NCI-H1417 treated with DMSO at 0.1 percent for 48 hours (cell line): Measurements from ENCODE around the gene LRIG1.

Experiments used
- DNase-seq: peaks from one replicate; lab custom pipeline; 2025; lab: John Stamatoyannopoulos, UW

Gene LRIG1

DNA sequence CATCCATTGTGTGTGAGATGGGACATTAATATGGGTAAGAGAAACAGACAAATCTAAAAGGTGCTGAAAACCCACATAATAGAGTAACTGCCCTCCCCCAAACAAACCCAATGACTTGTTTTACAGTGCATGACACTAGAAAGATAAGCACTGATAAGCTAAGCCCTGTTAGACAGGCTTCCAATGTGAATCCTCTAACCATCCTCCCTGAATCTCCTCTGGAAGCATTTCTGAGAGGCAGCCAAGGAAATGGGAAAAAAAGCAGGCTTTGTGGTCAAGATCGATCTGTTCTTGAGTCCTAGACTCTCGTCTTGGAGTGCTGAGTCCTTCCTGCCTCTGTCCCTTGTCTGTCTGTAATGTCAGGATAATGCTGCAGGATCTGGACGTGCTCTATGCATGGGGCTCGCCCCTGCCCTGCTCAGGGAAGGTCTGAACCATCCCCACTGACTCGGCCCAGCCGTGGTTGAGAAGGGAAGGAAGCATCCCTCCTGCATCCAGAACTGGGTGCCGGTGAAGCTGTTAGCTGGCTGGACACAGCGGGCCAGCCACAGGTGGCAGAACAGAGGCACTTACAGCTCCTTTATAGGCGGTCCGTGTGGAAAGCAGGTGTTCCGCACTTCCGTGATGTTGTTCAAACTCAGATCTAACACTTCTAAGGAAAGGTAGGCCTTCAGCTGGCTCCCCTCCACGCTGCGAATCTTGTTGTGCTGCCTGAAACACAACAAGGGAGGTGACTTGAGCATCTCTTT, 84.1 kb downstream of the LRIG1 start:
- DNase-seq = no peak

DNA sequence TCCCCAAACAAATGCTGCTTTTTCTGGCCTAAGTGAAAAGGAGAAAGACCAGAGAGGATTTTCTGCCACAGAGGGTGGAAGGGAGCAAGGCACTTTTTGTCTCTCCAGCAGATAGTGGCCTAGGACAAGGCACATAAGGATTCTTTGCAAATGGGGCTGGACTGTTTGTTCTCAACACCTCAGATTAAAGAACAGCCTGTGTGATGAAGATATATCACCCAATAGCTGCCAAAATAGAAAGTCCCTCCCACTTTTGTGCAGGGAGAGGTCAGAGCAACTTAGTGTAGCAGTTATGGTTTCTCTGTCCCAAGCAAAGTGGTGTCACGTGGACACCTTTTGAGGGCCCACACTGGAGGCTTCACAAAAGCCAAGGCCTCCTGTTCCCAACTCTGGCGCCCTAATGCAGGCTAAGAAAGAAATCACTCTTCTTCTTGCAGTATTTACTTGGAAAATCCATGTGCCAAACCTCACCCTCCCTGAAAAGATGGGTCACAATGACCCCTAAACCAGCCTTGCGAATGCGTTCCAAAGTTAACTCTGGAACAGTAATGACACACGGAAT, 84.9 kb downstream of the LRIG1 start:
- DNase-seq = no peak

DNA sequence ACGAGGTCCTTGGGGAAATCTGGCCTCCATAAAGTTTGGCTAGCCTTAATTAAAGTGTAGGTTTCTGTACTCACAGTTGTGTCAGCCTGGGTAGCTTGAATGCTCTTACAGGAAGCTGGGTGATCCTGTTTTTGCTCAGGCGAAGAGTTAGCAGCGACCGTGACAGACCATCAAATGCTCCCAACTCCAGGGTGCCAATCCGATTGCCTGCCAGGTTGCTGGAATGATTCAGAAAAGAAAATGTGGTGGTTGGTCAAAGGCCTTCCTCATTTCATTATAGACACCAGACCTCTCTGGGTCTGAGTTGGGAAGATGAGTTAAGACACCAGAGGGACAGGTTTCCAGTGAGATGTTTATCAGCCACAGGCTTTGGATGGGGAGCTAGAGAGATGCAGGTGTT, 86.0 kb downstream of the LRIG1 start:
- DNase-seq = no peak

DNA sequence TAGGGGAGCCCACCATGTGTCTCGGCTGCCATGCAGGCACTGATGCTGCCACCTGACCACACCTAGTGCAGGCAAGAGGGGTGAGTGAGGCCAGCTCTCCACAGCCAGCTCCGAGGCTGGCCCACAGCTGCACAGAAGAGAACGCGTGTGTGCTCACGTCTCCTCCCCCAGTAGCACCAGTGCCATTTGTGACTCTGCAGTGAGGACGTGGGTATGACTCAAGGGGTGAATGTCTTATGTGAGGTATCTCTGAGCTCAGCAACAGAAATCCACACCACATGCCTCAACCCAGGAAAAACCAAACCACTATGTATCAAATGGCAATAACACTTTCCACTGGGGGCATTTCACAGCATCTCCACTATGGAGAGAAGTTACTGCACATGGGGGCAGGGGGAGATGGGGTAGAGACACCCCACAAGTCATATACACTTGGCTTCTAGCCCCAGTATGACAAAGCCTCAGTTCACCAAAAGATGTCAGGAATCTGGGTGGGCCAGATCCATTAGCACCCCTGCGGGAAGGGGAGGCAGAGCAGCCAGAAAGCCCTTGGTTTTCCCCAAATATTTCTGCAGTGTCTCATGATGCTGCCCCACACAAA, 87.6 kb downstream of the LRIG1 start:
- no peak for DNase-seq

DNA sequence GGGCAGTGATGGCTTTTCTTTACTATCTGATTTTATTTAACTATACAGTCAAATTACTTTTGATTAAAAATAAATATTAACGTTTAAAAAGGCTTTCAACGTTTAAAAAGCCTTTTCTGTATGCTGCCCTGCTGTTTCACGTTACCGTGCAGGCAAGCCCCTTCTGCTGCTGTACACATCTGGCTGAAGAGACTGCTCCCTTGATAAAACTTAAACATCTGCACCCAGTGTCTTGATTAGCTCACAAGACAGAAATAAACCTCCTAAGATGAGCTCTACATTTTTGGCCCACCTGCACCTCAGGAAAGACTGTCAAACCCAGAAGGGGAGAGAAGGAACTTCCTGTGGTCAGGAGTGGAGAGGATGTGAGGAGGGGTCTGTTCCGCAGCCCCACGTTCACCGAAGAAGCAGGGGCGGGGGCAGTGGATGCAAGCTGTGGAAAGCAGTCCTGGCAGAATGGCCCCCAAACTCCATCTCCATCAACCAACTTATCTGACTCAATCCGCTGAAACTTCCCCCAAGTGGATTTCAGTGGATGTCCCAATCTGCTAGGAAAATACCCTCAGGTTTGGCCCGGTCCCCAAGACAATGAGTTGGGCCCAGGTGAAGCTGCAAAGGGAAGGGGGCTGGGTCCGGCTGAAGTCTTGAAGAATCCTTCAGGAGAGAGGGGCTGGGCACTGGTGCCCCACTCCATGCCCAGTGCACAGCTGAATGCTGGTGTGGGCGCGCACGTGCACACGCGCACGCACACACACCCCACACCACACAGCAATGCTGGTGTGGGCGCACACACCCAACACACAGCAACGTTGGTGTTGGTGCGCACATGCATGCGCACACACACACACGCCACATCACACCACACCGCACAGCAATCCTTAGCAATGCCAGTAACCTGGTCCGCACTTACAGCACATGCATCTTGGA, 88.6 kb downstream of the LRIG1 start:
- no peak for DNase-seq

DNA sequence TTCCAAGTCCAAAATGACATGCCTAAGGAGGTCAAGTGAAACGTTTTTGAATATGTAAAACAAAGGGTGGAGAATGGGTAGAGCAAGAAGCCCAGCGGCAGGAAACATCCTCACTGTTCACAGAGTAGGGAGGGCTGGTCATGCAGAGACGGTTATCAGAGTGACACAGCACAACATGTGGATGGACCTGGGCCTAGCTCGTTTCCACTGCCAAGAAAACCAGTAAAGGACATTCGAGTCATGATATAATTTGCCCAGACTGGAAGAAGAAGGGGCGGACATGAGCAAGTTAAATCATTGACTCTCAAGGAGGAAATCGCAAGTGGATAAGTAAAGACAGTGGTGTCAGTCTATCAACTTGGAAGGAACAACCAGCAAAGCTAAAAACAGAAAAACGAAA, 89.3 kb downstream of the LRIG1 start:
- DNase-seq = no peak

DNA sequence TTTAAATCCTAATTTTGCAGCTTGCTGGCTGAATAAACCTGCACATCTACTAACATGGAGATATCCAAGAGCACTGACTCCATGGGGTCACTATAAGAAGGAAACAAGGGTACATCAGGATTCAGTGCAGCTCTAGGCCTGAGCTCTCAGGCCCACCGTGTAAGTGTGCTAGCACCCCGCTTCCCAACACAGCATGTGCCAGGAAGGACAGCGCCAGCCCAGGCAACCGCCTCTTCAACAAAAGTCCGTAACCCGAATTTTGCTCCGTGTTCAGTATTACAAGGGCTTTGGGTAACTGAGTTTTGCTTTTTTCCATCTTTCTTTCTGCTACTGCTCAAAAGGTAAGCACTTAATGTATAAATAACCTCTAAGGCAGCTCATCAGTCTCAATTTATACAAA, 89.8 kb downstream of the LRIG1 start:
- no peak for DNase-seq

DNA sequence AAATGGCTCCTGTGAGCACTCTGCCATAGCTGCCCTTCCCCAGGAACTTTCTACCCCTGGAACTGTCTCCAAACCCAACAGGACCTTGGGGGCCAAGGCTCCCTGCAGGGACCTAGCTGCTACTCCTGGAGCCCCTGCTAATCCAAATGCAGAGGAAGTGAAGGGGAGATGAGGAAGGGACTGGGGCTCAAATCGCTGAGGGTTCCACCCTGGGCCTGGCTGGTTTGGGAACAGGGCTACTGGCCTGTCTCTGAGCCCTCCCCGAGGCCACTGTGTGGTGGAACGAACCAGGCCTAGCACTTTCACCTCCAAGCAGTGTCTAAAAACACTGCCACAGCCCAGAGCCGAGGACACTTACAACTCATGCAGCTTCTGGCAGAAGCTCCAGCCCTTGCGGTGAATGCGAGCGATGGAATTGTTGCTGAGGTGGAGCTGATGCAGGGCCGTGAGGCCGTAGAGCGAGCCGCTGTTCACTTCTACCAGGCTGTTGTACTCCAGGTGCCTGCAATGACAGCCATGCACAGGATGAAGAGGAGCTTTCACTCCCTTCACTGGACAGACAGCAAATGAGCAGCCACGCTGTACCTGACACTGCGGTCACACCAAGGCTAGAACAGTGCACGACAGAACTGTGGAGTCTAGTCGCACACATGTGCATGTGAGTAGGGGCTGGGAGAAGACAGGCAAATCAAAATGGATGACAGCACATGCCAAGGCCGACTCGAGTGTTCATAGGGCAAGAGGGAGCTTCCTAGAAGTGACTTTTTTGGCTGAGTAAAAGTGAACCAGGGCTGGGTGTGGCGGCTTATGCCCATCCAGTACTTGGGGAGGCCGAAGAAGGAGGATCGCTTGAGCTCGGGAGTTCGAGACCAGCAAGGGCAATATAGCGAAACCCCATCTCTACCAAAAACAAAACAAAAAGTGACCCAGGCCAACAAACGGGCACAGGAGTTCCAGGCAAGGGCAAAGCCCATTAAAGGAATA, 90.8 kb downstream of the LRIG1 start:
- DNase-seq = no peak

DNA sequence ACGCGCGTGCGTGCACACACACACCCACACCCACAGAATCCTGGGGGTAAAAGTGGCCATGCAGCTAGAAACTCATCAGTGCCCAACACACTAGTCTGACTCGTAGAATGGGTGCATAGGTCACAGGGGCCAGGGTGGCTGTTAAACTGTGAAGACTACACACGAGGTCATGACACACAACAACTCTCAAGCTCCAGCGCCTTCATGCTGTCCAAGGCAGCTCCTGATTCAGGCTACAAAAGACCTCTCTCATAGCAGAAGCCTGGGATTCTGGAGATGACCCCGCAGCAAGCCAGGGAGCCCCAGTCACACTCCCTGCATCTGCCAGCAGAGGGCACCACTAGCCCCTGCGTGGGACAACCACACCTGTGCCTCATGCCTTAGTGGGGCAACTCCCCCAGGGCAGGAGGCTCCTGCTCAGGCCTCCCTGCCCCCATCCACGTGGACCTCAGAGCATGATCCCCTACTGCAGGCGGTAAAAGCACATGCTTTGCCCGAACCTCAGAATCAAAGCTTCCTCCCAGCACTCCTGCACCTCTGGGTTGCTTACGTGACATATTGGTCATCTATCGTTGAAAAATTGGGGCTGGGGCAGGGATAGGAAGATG, 93.1 kb downstream of the LRIG1 start:
- DNase-seq = no peak

DNA sequence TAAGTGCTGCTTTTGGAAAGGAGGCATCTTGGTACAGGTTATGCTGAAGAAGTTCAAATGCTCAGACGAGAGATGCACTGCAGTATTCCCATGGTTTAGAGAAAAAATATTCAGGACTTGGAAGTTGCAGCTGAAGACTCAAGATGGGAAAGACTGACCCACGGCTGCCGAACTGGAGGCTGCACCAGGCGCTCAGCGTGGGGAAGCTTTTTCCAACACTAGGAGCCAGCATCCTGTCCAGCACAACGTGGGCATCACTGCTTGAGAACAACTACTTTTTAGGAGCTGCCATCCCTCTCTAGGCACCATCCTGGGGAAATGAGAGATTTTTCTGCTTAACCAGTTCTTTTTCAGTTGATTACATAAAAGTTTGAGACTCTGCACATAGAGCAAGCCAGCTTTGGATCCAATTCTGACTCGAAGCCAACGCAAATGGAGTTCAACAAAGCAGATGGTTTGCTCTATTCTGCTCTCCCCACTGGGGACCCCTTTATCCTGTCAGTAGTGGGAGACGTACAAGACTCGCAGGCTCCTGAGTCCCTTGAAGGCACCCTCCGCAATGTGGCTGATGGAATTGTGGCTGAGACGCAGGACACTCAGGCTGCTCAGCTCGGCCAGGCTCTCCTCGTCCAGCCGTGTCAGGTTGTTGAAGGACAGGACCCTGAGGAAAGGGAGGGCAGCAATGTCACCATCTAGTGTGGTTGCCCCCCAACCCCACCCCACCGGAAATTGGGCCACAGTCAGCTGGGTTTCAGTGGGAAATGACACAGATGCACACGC, 93.8 kb downstream of the LRIG1 start:
- no peak for DNase-seq

DNA sequence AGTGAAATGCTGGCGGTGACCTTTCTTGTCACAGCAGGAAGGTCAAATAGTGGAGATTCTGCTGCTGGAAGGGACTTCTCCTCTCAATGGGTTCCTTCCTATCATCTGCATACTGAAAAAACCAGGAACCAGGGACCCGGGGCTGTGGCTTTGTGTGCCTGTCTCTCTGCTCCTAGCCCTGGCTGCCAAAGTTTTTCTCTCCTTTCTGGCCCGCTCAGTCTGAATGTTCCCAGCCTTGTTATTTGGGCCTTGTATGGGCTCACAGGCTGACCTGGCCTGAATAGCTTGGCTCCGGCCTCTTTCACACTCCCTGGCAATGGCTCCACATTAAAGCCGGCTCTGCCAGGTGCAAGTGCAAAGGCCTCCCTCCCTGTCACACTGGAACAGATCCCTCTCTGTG, 94.7 kb downstream of the LRIG1 start:
- no peak for DNase-seq

DNA sequence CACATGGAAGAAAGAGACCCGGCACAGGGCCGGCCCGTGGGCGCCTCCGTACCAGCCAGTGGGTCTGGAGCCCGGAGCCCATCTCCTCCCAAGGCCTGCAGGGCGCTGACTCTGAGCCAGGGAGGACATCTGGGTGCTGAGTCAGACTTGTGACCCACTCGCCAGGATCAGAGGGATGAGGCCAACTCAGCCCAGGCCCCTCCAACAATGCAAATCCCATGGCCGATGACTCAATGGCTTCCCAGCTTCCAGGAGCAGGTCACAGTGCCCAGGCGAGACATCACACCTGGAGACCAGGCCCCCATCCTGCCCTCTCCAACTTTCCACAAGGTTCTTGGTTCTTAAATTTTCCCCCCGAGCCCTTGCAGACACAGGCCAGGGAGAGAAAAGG, 95.1 kb downstream of the LRIG1 start:
- DNase-seq = no peak

DNA sequence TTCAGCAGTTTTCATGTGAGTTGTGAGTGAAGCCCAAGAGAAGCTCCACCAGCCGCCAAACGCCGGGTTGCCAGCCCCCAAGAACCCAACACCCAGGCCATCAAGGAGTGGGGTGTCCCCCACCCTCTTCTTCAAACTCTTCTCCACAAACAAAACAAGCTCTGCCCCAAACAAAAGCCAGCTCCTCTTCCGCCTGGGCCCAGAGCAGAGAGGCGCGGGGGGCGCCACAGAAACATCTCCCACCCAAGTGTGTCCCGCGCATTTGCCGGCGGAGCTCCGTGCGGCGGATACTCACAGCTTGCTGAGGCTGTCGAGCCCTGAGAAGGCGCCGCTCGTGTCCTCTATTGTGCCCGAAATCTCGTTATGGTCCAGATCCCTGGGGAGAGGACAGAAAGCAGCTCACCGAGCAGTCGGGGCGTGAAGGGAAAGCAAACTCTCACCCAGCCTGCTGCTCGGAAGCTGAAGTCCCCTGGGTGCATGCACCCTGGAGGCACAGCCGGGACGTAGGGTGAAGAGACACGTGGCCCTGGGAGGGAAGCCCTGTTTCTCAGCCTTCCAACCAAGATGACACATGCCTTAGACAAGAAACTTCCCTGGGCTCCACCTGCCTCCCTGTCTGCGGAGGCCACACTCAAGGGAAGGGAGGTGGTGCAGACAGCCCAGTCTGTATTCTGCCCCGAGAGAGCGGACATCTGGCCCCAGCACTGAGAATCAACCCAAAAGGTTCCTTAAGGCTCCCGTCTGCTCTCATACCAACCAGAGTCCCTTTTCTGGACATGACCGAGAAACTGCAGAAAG, 95.7 kb downstream of the LRIG1 start:
- DNase-seq = no peak

DNA sequence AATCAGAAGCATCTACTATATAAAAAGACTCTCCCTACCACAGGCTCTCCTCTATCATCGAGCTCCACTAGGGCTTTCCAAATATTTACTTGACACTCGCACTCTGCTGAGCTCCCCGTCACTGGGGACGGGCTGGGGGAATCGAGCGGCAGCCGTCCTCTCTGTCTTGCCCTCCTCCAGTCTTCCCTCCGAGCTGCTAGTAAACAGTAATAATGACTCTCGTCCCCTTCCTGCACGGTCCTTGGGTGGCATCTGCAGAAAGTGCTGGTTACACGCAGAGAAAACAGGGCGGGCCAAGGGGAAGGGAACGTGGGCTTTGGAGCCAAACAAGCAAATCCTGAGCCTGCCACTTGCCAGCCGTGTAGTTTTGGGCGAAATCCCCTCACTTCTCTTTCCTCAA, 96.6 kb downstream of the LRIG1 start:
- no peak for DNase-seq

DNA sequence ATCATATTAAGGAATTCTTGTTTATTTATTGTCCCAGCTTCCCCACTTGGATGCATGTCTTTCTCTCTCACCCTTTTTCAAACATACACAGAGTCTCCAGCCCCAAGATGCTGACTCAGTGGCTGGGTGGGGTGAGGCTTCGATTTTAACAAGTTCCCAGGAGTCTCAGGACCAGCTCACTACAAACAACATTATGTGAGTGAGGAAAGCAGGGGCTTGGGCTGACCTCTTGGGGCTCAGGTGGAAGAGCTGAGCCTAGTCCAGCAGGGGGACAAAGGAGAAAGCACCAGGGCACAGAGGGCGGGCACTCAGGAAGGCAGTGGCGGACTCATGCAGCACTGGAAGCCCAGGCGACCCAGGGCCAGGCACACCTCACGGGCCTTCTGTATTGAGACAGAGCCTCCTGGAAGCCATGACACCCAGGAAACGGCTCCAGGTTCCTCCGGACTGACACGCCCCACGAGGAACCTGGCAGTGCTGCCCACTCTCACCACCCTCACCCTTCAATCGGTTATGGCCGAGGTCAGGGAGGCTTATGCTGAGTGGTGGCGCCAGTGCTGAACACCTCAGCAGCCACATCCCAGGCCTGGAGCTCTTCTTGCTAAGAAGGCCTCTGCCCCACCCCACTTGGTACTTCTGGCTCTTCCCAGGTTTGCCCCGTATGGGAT, 97.4 kb downstream of the LRIG1 start:
- no peak for DNase-seq

DNA sequence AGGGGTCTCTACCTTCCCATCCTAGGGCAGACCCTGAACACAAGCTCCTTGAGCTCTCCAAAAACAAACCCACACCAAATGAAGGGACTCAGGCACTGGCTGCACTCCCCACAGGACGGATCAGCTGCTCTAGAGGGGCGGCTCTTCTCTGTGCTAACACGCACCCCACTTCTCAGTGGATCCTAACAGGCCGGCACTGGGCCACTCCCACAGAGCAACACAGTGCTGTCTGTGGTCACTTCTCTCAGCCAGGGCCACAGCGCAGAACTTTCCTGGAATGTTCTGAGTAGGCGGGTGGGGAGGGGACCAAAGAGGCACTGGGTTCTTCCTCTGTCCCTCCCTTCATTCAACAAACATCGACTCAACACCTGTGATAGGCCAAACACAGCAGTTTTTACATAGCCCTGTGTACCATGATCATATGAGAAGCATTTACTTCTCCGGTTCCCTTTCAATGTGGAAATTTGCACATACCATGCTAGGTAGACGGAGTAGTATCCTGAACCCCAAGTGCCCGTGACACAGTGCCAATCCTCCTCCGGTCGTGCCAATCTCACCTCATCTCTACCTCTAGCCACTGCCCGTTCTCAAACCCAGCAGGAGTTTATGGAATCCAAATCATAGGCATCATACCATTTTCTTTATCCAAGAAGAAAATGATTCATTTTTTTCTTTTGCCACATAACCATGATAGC, 98.1 kb downstream of the LRIG1 start:
- DNase-seq = no peak

DNA sequence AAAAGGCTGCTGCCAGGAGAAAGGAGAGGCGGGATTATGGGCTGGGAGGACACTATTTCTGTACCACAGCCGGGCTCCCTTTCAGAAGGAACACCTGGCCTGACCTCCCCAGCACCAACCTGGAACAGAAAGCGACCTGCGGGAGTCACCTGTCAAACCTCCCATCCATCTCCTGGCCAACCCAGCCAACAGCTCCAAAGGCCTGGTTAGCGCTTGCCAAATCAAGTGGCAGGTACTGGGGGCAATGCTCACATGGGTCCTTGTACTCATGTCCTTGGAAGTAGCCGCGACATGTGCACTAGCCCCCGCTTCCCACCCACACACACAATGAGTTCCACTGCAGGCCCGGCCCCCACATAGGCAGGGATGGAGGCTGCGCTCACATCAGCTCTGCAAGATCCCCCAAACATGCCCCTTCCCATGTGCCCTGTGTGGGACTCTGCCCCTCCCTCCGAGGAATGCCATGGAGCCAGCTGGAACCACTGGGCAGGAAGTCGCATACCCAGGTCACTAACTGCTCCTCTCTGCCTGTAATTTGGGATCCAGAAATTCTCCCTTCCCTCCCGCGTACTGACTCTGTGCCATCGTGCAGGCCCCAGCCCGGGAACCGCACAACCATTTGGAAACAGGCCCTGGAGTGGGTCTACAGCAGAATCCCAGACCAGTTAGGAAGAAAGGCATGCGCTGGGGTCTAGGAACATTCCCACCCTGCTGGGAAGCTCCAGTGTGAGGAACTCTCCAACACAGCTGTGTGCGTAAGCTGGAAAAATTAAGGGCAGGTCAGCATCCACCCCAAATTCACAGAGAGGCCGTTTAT, 98.9 kb downstream of the LRIG1 start:
- DNase-seq = no peak
